ENCODE measurements around the gene NDUFB6.

The NDUFB6 gene

DNA sequence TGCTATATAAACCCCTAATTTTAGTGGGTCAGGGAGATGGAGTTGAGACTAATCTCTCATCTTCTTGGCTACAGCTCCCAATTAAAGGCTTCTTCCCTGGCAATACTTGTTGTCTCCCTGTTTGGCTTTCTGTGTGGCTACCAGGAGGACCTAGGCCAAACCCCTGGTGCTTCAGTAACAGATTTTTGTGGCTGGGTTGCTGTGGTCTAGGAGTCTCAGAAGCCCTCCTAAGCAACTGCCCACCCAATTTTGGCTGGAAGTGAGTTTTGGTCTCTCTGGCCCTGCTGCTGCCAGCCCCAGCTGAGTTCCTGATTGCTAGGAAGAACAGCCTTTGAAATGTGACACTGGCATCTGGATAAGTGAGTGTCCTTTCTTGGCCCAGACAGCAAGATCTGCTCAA is 56.7 kb downstream of the NDUFB6 start:
- TF ChIP-seq, protein P1, sequence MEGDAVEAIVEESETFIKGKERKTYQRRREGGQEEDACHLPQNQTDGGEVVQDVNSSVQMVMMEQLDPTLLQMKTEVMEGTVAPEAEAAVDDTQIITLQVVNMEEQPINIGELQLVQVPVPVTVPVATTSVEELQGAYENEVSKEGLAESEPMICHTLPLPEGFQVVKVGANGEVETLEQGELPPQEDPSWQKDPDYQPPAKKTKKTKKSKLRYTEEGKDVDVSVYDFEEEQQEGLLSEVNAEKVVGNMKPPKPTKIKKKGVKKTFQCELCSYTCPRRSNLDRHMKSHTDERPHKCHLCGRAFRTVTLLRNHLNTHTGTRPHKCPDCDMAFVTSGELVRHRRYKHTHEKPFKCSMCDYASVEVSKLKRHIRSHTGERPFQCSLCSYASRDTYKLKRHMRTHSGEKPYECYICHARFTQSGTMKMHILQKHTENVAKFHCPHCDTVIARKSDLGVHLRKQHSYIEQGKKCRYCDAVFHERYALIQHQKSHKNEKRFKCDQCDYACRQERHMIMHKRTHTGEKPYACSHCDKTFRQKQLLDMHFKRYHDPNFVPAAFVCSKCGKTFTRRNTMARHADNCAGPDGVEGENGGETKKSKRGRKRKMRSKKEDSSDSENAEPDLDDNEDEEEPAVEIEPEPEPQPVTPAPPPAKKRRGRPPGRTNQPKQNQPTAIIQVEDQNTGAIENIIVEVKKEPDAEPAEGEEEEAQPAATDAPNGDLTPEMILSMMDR (IDR thresholded peaks at IDR 0.05) = no peak
- H3K4me1 ChIP-seq (ENCODE audit: control insufficient read depth in 1 of 2, insufficient read depth in 1 of 2, low read depth in 1 of 2, low read length in 1 of 2) = no peaks in the 10 kb centered on the region
- H3K9me3 ChIP-seq = no peaks in the 10 kb centered on the region
- H3K27me3 ChIP-seq = no peaks in the 10 kb centered on the region
- no peak overlapping the region for H3K27ac ChIP-seq
- H3K4me3 ChIP-seq (ENCODE audit: low read depth in 1 of 2, low read length in 1 of 2) = no peak overlapping the region
- no peaks in the 10 kb centered on the region for H3K36me3 ChIP-seq

DNA sequence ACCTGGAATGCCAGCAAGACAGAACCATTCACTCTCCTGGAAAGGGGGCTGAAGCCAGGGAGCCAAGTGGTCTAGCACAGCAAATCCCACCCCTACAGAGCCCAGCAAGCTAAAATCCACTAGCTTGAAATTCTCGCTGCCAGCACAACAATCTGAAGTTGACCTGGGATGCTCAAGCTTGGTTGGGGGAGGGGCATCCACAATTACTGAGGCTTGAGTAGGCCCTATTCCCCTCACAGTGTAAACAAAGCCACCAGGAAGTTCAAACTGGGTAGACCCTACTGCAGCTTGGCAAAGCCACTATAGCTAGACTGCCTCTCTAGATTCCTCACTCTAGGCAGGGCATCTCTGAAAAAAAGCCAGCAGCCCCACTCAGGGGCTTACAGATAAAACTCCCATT is 64.2 kb downstream of the NDUFB6 start:
- Histone ChIP-seq H3K4me3 (ENCODE audit: low read depth in 1 of 2, low read length in 1 of 2) (no peak overlapping the region), H3K9me3 (no peaks in the 10 kb centered on the region), H3K36me3 (peaks cover 4% of the 10 kb centered on the region), H3K27ac (no peak overlapping the region), H3K27me3 (no peaks in the 10 kb centered on the region), H3K4me1 (ENCODE audit: control insufficient read depth in 1 of 2, insufficient read depth in 1 of 2, low read depth in 1 of 2, low read length in 1 of 2) (no peaks in the 10 kb centered on the region)
- TF ChIP-seq, protein P1 (IDR thresholded peaks at IDR 0.05) = no peak

DNA sequence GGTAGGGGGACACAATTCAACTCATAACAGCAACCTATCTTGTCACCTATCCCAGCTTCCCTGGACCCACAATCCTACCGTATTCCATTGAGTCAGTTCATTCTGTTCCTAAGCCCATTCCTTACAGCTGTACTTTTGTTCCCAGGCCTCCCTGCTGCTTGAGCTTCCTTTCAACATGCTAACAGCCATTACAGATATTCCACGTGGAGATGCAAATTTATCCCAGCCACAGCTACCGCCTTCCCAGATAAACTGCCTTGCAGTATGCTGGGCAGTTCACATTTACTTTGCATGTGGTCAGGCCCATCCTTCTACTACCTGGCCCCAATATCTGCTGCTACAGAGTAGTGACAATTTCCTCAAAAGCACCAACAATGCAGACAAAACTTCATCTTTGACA is 70.0 kb downstream of the NDUFB6 start:
- Histone ChIP-seq H3K9me3 (no peaks in the 10 kb centered on the region), H3K27ac (no peak overlapping the region), H3K4me1 (ENCODE audit: control insufficient read depth in 1 of 2, insufficient read depth in 1 of 2, low read depth in 1 of 2, low read length in 1 of 2) (peaks cover under 1 to 2% of the 10 kb centered on the region in 2 experiments), H3K27me3 (no peaks in the 10 kb centered on the region), H3K36me3 (peaks cover 24% of the 10 kb centered on the region), H3K4me3 (ENCODE audit: low read depth in 1 of 2, low read length in 1 of 2) (no peak overlapping the region)
- TF ChIP-seq, protein P1 (IDR thresholded peaks at IDR 0.05) = no peak
